Mesendoderm (in vitro differentiated cells): Measurements from ENCODE around the gene SKP1.

Source experiments
- DNase-seq: peaks from one replicate; pipeline ENCODE4 v3.0.0; 2013
- H2AK5ac ChIP-seq: 2 replicates; pipeline ENCODE4 v1.6.1; 2013; ENCODE audit warnings: low read length, inconsistent platforms
- H2BK120ac ChIP-seq: 2 replicates; pipeline ENCODE4 v1.6.1; 2013; ENCODE audit warnings: low read depth, mild to moderate bottlenecking, low read length, moderate library complexity, mixed read lengths
- H2BK15ac ChIP-seq: replicated peaks from 2 replicates; pipeline ENCODE4 v1.6.1; 2013; ENCODE audit warnings: low read depth, mild to moderate bottlenecking, moderate library complexity
- H2BK5ac ChIP-seq: 2 replicates; pipeline ENCODE4 v1.6.1; 2013; ENCODE audit warnings: low read length, inconsistent platforms
- H3K18ac ChIP-seq: 2 replicates; pipeline ENCODE4 v1.6.1; 2013; ENCODE audit warnings: mild to moderate bottlenecking, low read length, mixed read lengths
- H3K23ac ChIP-seq: one replicate; pipeline ENCODE4 v1.6.1; 2013; ENCODE audit warnings: low read length
- H3K27ac ChIP-seq: 2 replicates; pipeline ENCODE4 v1.5.1; 2013; ENCODE audit warnings: low read depth, mild to moderate bottlenecking, inconsistent platforms, low read length, moderate library complexity
- H3K27me3 ChIP-seq: 2 replicates; pipeline ENCODE4 v1.6.1; 2013; ENCODE audit warnings: low read length, control low read depth, mild to moderate bottlenecking, inconsistent platforms; ENCODE audit not compliant: insufficient read depth, poor library complexity
- H3K36me3 ChIP-seq: 2 replicates; pipeline ENCODE4 v1.6.1; 2013; ENCODE audit warnings: low read length, inconsistent platforms; ENCODE audit not compliant: control insufficient read depth, insufficient read depth
- H3K4ac ChIP-seq: one replicate; pipeline ENCODE4 v1.6.1; 2013; ENCODE audit warnings: low read depth, mild to moderate bottlenecking, low read length, moderate library complexity
- H3K4me1 ChIP-seq: 2 replicates; pipeline ENCODE4 v1.6.1; 2013; ENCODE audit warnings: low read depth, low read length, inconsistent platforms; ENCODE audit not compliant: control insufficient read depth
- H3K4me2 ChIP-seq: 2 replicates; pipeline ENCODE4 v1.6.1; 2013; ENCODE audit warnings: low read length
- H3K4me3 ChIP-seq: 2 replicates; pipeline ENCODE4 v1.5.1; 2013; ENCODE audit warnings: mild to moderate bottlenecking, low read length
- H3K56ac ChIP-seq: one replicate; pipeline ENCODE4 v1.6.1; 2013; ENCODE audit warnings: low read length
- H3K79me1 ChIP-seq: 2 replicates; pipeline ENCODE4 v1.6.1; 2013; ENCODE audit warnings: low read length, inconsistent platforms
- H3K79me2 ChIP-seq: 2 replicates; pipeline ENCODE4 v1.6.1; 2013; ENCODE audit warnings: mild to moderate bottlenecking, low read length; ENCODE audit not compliant: control insufficient read depth, insufficient read depth
- H3K9ac ChIP-seq: 2 replicates; pipeline ENCODE4 v1.6.1; 2013; ENCODE audit warnings: low read length, inconsistent platforms
- H4K5ac ChIP-seq: one replicate; pipeline ENCODE4 v1.6.1; 2013; ENCODE audit warnings: low read length
- H4K8ac ChIP-seq: one replicate; pipeline ENCODE4 v1.6.1; 2013; ENCODE audit warnings: low read depth, mild to moderate bottlenecking, control low read depth, low read length, moderate library complexity
- WGBS: extraction: QIAGEN DNeasy Blood & Tissue Kit; methylation state at CpG from one replicate; pipeline ENCODE4 v1.1.7; 2013; ENCODE audit warnings: low lambda C conversion rate, missing lambda C conversion rate; ENCODE audit not compliant: insufficient coverage; ENCODE audit errors: extremely low coverage; 5-methylcytosine and 5-hydroxymethylcytosine counted together

The SKP1 gene

GRCh38 chr5:134115806-134116175 lies 61.0 kb downstream of the SKP1 start:
- Histone ChIP-seq H3K27me3 (no peaks in the 10 kb centered on the region), H3K4ac (no peak overlapping the region), H3K18ac (no peak overlapping the region), H3K23ac (no peak overlapping the region), H3K4me3 (peak overlapping the region; percentile 9), H2AK5ac (no peak overlapping the region), H3K79me1 (peaks cover 14% of the 10 kb centered on the region), H2BK15ac (no peak overlapping the region), H2BK5ac (no peak overlapping the region), H4K5ac (no peak overlapping the region), H3K4me2 (peak overlapping the region; percentile 32), H3K4me1 (peaks cover 20% of the 10 kb centered on the region), H3K56ac (peak overlapping the region; percentile 54), H3K36me3 (no peaks in the 10 kb centered on the region), H3K27ac (no peak overlapping the region), H2BK120ac (no peak overlapping the region), H3K79me2 (peaks cover 12% of the 10 kb centered on the region), H4K8ac (no peak overlapping the region), H3K9ac (peak overlapping the region; percentile 45)
- DNase-seq = no peak
- no CpG with 5 or more reads among the region's 13 CpGs for WGBS

- Histone ChIP-seq H2AK5ac (no peak overlapping the region), H3K79me2 (peaks cover 12% of the 10 kb centered on the region), H3K4ac (peak overlapping the region; percentile 64), H3K27ac (peak overlapping the region; percentile 37), H3K4me1 (peaks cover 22% of the 10 kb centered on the region), H2BK5ac (no peak overlapping the region), H4K5ac (no peak overlapping the region), H3K36me3 (no peaks in the 10 kb centered on the region), H4K8ac (no peak overlapping the region), H3K79me1 (peaks cover 14% of the 10 kb centered on the region), H2BK15ac (no peak overlapping the region), H3K56ac (peak overlapping the region; percentile 88), H3K23ac (peak overlapping the region; percentile 34), H2BK120ac (no peak overlapping the region), H3K9ac (peak overlapping the region; percentile 86), H3K4me2 (peak overlapping the region; percentile 32), H3K4me3 (peak overlapping the region; percentile 64), H3K18ac (peak overlapping the region; percentile 93), H3K27me3 (no peaks in the 10 kb centered on the region)
- peak; percentile 88 for DNase-seq
- no CpG with 5 or more reads among the region's 110 CpGs for WGBS
These were observed 61.6 kb downstream of the SKP1 start for GRCh38 chr5:134114886-134115805.

GRCh38 chr5:134113902-134114875 lies 62.6 kb downstream of the SKP1 start, which contains the start of gene TCF7:
TCF7 (plus strand) TSS chr5:134114681; CDS start chr5:134114907, 226 bp downstream.
- no peaks in the 10 kb centered on the region for H3K36me3 ChIP-seq
- H3K23ac ChIP-seq = peak within 1 kb of the TSS; percentile 85
- H3K4ac ChIP-seq = peak within 1 kb of the TSS; percentile 64
- H3K79me1 ChIP-seq = peaks cover 14% of the 10 kb centered on the region
- H2BK5ac ChIP-seq = peak within 1 kb of the TSS; percentile 35
- no peak within 1 kb of the TSS for H4K8ac ChIP-seq
- H4K5ac ChIP-seq = no peak within 1 kb of the TSS
- WGBS = no CpG with 5 or more reads among the region's 90 CpGs
- H2BK120ac ChIP-seq = no peak within 1 kb of the TSS
- no peaks in the 10 kb centered on the region for H3K27me3 ChIP-seq
- peak within 1 kb of the TSS; percentile 92 for H3K4me2 ChIP-seq
- H3K79me2 ChIP-seq = peaks cover 12% of the 10 kb centered on the region
- H2AK5ac ChIP-seq = no peak within 1 kb of the TSS
- H3K9ac ChIP-seq = peak within 1 kb of the TSS; percentile 86
- no peak within 1 kb of the TSS for H2BK15ac ChIP-seq
- peak within 1 kb of the TSS; percentile 90 for H3K56ac ChIP-seq
- peaks cover 22% of the 10 kb centered on the region for H3K4me1 ChIP-seq
- H3K4me3 ChIP-seq = peak within 1 kb of the TSS; percentile 64
- H3K18ac ChIP-seq = peak within 1 kb of the TSS; percentile 93
- peak; percentile 94 for DNase-seq
- H3K27ac ChIP-seq = peak within 1 kb of the TSS; percentile 61

GRCh38 chr5:134113363-134113889 lies 63.3 kb downstream of the SKP1 start:
- Histone ChIP-seq H3K4ac (no peak overlapping the region), H2BK15ac (no peak overlapping the region), H3K79me2 (peaks cover 12% of the 10 kb centered on the region), H3K18ac (peak overlapping the region; percentile 29), H3K4me1 (peaks cover 22% of the 10 kb centered on the region), H3K27me3 (no peaks in the 10 kb centered on the region), H3K56ac (peak overlapping the region; percentile 90), H3K4me2 (peak overlapping the region; percentile 92), H4K8ac (no peak overlapping the region), H3K9ac (peak overlapping the region; percentile 80), H3K4me3 (peak overlapping the region; percentile 50), H4K5ac (no peak overlapping the region), H2BK120ac (no peak overlapping the region), H2BK5ac (no peak overlapping the region), H2AK5ac (no peak overlapping the region), H3K79me1 (peaks cover 12% of the 10 kb centered on the region), H3K27ac (no peak overlapping the region), H3K23ac (peak overlapping the region; percentile 85), H3K36me3 (no peaks in the 10 kb centered on the region)
- WGBS = no CpG with 5 or more reads among the region's 30 CpGs
- DNase-seq = no peak

GRCh38 chr5:134112726-134113362 lies 63.9 kb downstream of the SKP1 start:
- peaks cover 12% of the 10 kb centered on the region for H3K79me2 ChIP-seq
- no peak overlapping the region for H3K27ac ChIP-seq
- no peak overlapping the region for H3K4me3 ChIP-seq
- H3K27me3 ChIP-seq = no peaks in the 10 kb centered on the region
- peak overlapping the region; percentile 79 for H3K56ac ChIP-seq
- H3K79me1 ChIP-seq = peaks cover 11% of the 10 kb centered on the region
- peak overlapping the region; percentile 40 for H3K9ac ChIP-seq
- H3K4me1 ChIP-seq = peaks cover 22% of the 10 kb centered on the region
- H4K8ac ChIP-seq = no peak overlapping the region
- no peak overlapping the region for H3K4me2 ChIP-seq
- H4K5ac ChIP-seq = peak overlapping the region; percentile 29
- no peak for DNase-seq
- no peaks in the 10 kb centered on the region for H3K36me3 ChIP-seq
- no CpG with 5 or more reads among the region's 18 CpGs for WGBS
- H3K4ac ChIP-seq = no peak overlapping the region
- H2BK120ac ChIP-seq = no peak overlapping the region
- H3K18ac ChIP-seq = peak overlapping the region; percentile 29
- no peak overlapping the region for H3K23ac ChIP-seq
- no peak overlapping the region for H2BK15ac ChIP-seq
- no peak overlapping the region for H2BK5ac ChIP-seq
- peak overlapping the region; percentile 82 for H2AK5ac ChIP-seq
